Upper lobe of left lung (tissue), 4 donors: ENCODE data around the gene LTBR.

ENCODE experiments used
- EP300 ChIP-seq, 4 donors: sonication (generic); formaldehyde crosslinking; IDR thresholded peaks; one replicate each; pipeline ENCODE4 v1.5.1; 2017; ENCODE audit warnings: antibody characterized with exemption in 4 of 4, control low read depth in 2 of 4
- POLR2A ChIP-seq, 4 donors: fragments of 450-650 bp; IDR thresholded peaks; one replicate each; pipeline ENCODE4 v1.5.1; 2016 to 2017; ENCODE audit warnings: antibody characterized with exemption in 4 of 4, mild to moderate bottlenecking in 2 of 4
- POLR2AphosphoS5 ChIP-seq, 2 donors: sonication (generic); formaldehyde crosslinking; IDR thresholded peaks; one replicate each; pipeline ENCODE4 v1.5.1; 2017; ENCODE audit warnings: antibody characterized with exemption in 2 of 2
- TF ChIP-seq, protein P1 (sequence below), 6 experiments: fragments of 450-650 bp in 4 of 6; fragments of 200-600 bp in 2 of 6; sonication (generic) in 2 of 6; IDR thresholded peaks; one replicate each; pipeline ENCODE4 v1.5.1; 2016 to 2019; ENCODE audit warnings: antibody characterized with exemption in 6 of 6

DNA sequence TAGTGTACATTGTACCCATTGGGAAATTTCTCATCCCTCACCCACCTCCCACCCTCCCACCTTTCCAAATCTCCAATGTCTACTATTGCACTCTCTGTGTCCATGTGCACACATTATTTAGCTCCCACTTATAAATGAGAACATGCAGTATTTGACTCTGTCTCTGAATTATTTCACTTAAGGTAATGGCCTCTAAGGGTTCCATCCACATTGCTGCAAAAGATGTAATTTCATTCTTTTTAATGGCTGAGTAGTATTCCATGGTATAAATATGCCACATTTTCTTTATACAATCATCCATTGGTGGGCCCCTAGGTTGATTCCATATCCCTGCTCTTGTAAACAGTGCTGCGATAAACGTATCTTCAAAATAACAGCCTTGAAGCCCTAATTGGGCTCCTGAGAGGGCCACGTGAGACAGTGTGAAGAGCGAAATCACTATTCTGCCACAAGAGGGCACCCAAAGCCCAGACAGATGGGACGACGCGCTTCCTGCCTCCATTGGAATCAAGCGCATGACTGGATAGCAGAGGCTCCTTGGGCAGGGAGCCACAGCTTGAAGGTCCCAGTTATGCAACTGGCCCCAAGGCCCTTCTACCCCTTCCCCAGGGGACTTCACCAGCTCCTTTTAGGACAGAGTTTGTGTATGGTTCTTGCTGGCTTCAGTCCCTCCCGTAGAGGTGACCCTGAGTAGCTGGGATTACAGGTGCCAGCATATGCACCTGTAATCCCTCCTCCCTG, 39.5 kb downstream of the LTBR start:
- TF ChIP-seq, protein P1, sequence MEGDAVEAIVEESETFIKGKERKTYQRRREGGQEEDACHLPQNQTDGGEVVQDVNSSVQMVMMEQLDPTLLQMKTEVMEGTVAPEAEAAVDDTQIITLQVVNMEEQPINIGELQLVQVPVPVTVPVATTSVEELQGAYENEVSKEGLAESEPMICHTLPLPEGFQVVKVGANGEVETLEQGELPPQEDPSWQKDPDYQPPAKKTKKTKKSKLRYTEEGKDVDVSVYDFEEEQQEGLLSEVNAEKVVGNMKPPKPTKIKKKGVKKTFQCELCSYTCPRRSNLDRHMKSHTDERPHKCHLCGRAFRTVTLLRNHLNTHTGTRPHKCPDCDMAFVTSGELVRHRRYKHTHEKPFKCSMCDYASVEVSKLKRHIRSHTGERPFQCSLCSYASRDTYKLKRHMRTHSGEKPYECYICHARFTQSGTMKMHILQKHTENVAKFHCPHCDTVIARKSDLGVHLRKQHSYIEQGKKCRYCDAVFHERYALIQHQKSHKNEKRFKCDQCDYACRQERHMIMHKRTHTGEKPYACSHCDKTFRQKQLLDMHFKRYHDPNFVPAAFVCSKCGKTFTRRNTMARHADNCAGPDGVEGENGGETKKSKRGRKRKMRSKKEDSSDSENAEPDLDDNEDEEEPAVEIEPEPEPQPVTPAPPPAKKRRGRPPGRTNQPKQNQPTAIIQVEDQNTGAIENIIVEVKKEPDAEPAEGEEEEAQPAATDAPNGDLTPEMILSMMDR (IDR thresholded peaks at IDR 0.05): peak; percentile 79 to 95 (median 88)
- TF ChIP-seq POLR2A (IDR thresholded peaks at IDR 0.05) (no peak), EP300 (IDR thresholded peaks at IDR 0.05) (no peak), POLR2AphosphoS5 (IDR thresholded peaks at IDR 0.05) (peak; percentile 56 to 61)
